ENCODE results near the gene CSNK1D. TPM values are rescaled to one million over a fixed set of nuclear protein-coding genes. Genes with fewer than 3 reads are reported as not detected.
A peak's percentile ranks its signal among the peaks of the same experiment; 100 is the strongest.

CSNK1D gene
- total RNA-seq, 4 donors from 2014 or later = 16.5 to 173 (median 44.6) TPM

DNA sequence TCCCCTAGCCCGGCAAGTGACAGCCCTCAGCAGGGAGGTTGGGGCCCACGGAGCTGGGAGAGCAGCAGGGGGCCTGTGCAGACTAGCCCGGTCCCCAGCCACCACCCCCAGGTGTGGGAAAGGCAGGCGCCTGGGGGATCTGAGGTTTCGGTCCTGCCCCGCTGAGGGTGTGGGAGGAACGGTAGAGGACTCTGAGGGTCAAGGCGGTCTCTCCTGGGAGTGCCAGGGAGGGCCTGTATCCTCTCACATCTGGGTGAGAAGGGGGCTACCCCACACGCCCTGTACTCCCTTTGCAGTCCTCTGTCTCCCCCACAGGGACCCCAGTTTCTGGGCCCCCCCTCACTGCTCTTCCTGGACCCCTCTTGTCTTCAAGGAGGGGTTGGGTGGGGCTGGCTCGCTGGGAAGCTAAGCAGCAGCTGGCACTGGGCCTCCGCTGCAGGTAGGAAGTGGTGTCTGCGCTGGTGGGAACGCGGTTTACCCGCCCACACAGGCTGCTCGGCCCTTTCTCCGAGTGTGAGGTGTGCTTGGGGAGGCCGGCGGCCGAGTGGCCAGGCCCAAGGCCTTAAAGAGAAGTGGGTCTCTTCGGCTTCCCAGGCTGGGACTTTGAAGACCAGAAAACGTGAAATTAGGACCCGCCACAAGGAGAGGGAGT is 28.5 kb upstream of the CSNK1D start:
- Histone ChIP-seq H3K36me3 (no peaks in the 10 kb centered on the region), H3K9me3 (no peaks in the 10 kb centered on the region), H3K27ac (no peak overlapping the region), H3K27me3 (no peaks in the 10 kb centered on the region), H3K4me3 (no peak overlapping the region), H3K4me1 (peaks cover 0 to 12% of the 10 kb centered on the region in 2 donors)
- intact Hi-C loops (cut with DNase I; ENCODE audit: low total_unique reads) = no loop called here
- no peak for DNase-seq
- no peak for TF ChIP-seq CTCF (IDR thresholded peaks at IDR 0.05)
- no peak for TF ChIP-seq POLR2A (IDR thresholded peaks at IDR 0.05)

GRCh38 chr17:82301300-82301915 is 27.9 kb upstream of the CSNK1D start:
- no peak overlapping the region for H3K4me3 ChIP-seq
- H3K27ac ChIP-seq = no peak overlapping the region
- intact Hi-C loops (cut with DNase I; ENCODE audit: low total_unique reads) = no loop called here
- H3K9me3 ChIP-seq = no peaks in the 10 kb centered on the region
- no peaks in the 10 kb centered on the region for H3K36me3 ChIP-seq
- peaks cover 0 to 17% of the 10 kb centered on the region in 2 donors for H3K4me1 ChIP-seq
- no peaks in the 10 kb centered on the region for H3K27me3 ChIP-seq
- TF ChIP-seq CTCF (IDR thresholded peaks at IDR 0.05) (no peak), POLR2A (IDR thresholded peaks at IDR 0.05) (no peak)
- DNase-seq = no peak

DNA sequence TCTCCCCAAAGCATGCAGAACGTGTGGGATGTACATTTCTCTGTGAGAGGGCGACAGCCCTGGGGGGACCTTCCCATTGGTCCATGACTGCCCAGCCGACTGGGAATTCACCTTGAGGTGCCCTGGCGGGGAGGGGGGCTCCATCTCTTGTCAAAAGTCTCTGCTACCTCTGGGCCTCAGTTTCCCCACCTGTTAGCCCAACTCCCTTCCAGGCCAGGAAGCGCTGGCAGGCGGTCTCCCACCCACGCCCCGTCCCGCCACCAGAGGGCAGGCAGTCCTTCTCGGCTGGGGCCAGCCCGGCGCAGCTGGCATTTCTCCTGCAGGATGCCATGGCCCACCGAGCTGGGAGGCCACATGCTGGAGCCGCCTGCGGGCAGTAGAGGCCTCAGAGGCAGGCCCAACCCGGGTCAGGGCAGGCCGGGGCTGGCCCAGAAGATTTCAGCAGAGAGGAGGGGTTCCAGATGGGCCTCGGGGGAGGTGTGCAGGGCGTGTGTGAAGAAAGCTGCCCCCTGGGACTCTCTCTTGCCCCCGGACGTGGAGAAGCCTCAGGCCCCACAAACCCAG is 27.3 kb upstream of the CSNK1D start:
- Histone ChIP-seq H3K4me1 (peaks cover 0 to 19% of the 10 kb centered on the region in 2 donors), H3K27me3 (no peaks in the 10 kb centered on the region), H3K27ac (no peak overlapping the region), H3K9me3 (no peaks in the 10 kb centered on the region), H3K4me3 (no peak overlapping the region), H3K36me3 (no peaks in the 10 kb centered on the region)
- DNase-seq = peak; percentile 59
- intact Hi-C loops (cut with DNase I; ENCODE audit: low total_unique reads) = no loop called here
- TF ChIP-seq CTCF (IDR thresholded peaks at IDR 0.05) = peak; percentile 55 to 72 (median 66)
- no peak for TF ChIP-seq POLR2A (IDR thresholded peaks at IDR 0.05)

DNA sequence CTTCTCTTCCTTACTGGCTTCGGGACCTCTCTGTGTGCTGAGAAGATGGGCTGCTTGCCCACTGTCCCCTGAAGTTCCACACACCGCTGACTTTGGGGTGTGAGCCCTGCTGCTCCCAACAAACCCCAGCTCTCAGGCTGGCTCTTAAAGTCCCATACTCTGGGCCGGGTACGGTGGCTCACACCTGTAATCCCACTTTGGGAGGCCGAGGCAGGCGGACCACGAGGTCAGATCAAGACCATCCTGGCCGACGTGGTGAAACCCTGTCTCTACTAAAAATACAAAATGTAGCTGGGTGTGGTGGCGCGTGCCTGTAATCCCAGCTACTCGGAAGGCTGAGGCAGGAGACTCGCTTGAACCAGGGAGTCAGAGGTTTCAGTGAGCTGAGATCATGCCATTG is 26.7 kb upstream of the CSNK1D start:
- Histone ChIP-seq H3K9me3 (no peaks in the 10 kb centered on the region), H3K27ac (no peak overlapping the region), H3K4me1 (peaks cover 0 to 19% of the 10 kb centered on the region in 2 donors), H3K4me3 (no peak overlapping the region), H3K36me3 (no peaks in the 10 kb centered on the region), H3K27me3 (no peaks in the 10 kb centered on the region)
- intact Hi-C loops (cut with DNase I; ENCODE audit: low total_unique reads) = no loop called here
- TF ChIP-seq CTCF (IDR thresholded peaks at IDR 0.05) (no peak), POLR2A (IDR thresholded peaks at IDR 0.05) (no peak)
- DNase-seq = no peak

- no peaks in the 10 kb centered on the region for H3K9me3 ChIP-seq
- H3K27me3 ChIP-seq = no peaks in the 10 kb centered on the region
- H3K27ac ChIP-seq = peak overlapping the region; percentile 89 to 95
- no peak overlapping the region for H3K4me3 ChIP-seq
- H3K36me3 ChIP-seq = no peaks in the 10 kb centered on the region
- peaks cover 0 to 19% of the 10 kb centered on the region in 2 donors for H3K4me1 ChIP-seq
- no peak for DNase-seq
- intact Hi-C loops (cut with DNase I; ENCODE audit: low total_unique reads) = no loop called here
- TF ChIP-seq CTCF (IDR thresholded peaks at IDR 0.05) = no peak
Measured at GRCh38 chr17:82299452-82299851, 26.0 kb upstream of the CSNK1D start.
